Bronchial epithelial cell (primary cell): ENCODE data around the gene PIP5K1C. TPM values are rescaled to one million over a fixed set of nuclear protein-coding genes. Genes with fewer than 3 reads are reported as not detected.

Experiments
- DNase-seq: peaks from one replicate; pipeline ENCODE4 v3.0.0-alpha.2; 2010; ENCODE audit warnings: low read depth
- FAIRE-seq: peaks from 2 replicates; lab custom pipeline; 2011; peaks lifted over from hg19 to GRCh38; lab: Jason Lieb, UNC
- H3K27me3 ChIP-seq: 2 replicates; pipeline ENCODE4 v1.5.1; 2011; ENCODE audit warnings: low read length; ENCODE audit not compliant: control insufficient read depth, insufficient read depth
- H3K36me3 ChIP-seq: 2 replicates; pipeline ENCODE4 v1.5.1; 2011; ENCODE audit warnings: low read length; ENCODE audit not compliant: control insufficient read depth, insufficient read depth
- H3K4me3 ChIP-seq: 2 replicates; pipeline ENCODE4 v1.5.1; 2011; ENCODE audit warnings: mild to moderate bottlenecking, low read depth, low read length, control low read depth
- CTCF ChIP-seq: IDR thresholded peaks from 2 replicates; pipeline ENCODE4 v1.5.1; 2011; ENCODE audit warnings: mild to moderate bottlenecking, moderate library complexity, low read length, control low read depth, inconsistent platforms; ENCODE audit not compliant: insufficient read depth, severe bottlenecking
- total RNA-seq: library from RNA; depleted of rRNA; stranded (reverse); fragments of >200 nt; gene quantifications from 2 replicates; pipeline ENCODE4 v1.2.1, GENCODE V29; 2014

PIP5K1C gene
- total RNA-seq, 1 donor from 2014 or later: 6.3 TPM

GRCh38 chr19:3698386-3698950, 1.8 kb downstream of the PIP5K1C start:
- Histone ChIP-seq H3K27me3 (no peaks in the 10 kb centered on the region), H3K4me3 (no peak overlapping the region), H3K36me3 (peaks cover 1% of the 10 kb centered on the region)
- TF ChIP-seq CTCF: no peak
- FAIRE-seq (no peak), DNase-seq (no peak)

GRCh38 chr19:3697671-3698385, 2.4 kb downstream of the PIP5K1C start:
- Histone ChIP-seq H3K27me3 (no peaks in the 10 kb centered on the region), H3K36me3 (peaks cover 1% of the 10 kb centered on the region), H3K4me3 (no peak overlapping the region)
- DNase-seq: no peak
- no peak for TF ChIP-seq CTCF
- no peak for FAIRE-seq

- peaks cover 1% of the 10 kb centered on the region for H3K36me3 ChIP-seq
- TF ChIP-seq CTCF: no peak
- no peak overlapping the region for H3K4me3 ChIP-seq
- no peaks in the 10 kb centered on the region for H3K27me3 ChIP-seq
- no peak for DNase-seq
- FAIRE-seq: no peak
These were observed 3.2 kb downstream of the PIP5K1C start for GRCh38 chr19:3697094-3697493.

- TF ChIP-seq CTCF: no peak
- Histone ChIP-seq H3K4me3 (no peak overlapping the region), H3K36me3 (peaks cover 1% of the 10 kb centered on the region), H3K27me3 (no peaks in the 10 kb centered on the region)
- no peak for DNase-seq
- FAIRE-seq: no peak
These were observed 3.6 kb downstream of the PIP5K1C start for GRCh38 chr19:3696660-3696995.

- TF ChIP-seq CTCF: no peak
- Histone ChIP-seq H3K36me3 (peaks cover 1% of the 10 kb centered on the region), H3K4me3 (no peak overlapping the region), H3K27me3 (no peaks in the 10 kb centered on the region)
- DNase-seq (no peak), FAIRE-seq (no peak)
These were observed 4.1 kb downstream of the PIP5K1C start for GRCh38 chr19:3695986-3696659.
